Esophagus squamous epithelium (tissue), 4 donors: ENCODE data around the gene ISLR2.

Source experiments
- CTCF ChIP-seq, 6 experiments: fragments of 450-650 bp in 4 of 6; fragments of 200-600 bp in 2 of 6; sonication (generic) in 2 of 6; IDR thresholded peaks; one replicate each; pipeline ENCODE4 v1.5.1; 2016 to 2019; ENCODE audit warnings: antibody characterized with exemption in 6 of 6, mild to moderate bottlenecking in 4 of 6, moderate library complexity in 4 of 6
- POLR2A ChIP-seq, 4 donors: fragments of 450-650 bp; IDR thresholded peaks; one replicate each; pipeline ENCODE4 v1.6.1; 2017; ENCODE audit warnings: antibody characterized with exemption in 4 of 4, mild to moderate bottlenecking in 4 of 4, moderate library complexity in 3 of 4

- TF ChIP-seq CTCF (IDR thresholded peaks at IDR 0.05) (no peak), POLR2A (IDR thresholded peaks at IDR 0.05) (no peak)
These were observed 50.7 kb downstream of the ISLR2 start for GRCh38 chr15:74180881-74181602.
